ENCODE results near the gene SEC61B.

GRCh38 chr9:99193466-99193821 lies 28.6 kb upstream of the SEC61B start:
- TF ChIP-seq, protein P1, sequence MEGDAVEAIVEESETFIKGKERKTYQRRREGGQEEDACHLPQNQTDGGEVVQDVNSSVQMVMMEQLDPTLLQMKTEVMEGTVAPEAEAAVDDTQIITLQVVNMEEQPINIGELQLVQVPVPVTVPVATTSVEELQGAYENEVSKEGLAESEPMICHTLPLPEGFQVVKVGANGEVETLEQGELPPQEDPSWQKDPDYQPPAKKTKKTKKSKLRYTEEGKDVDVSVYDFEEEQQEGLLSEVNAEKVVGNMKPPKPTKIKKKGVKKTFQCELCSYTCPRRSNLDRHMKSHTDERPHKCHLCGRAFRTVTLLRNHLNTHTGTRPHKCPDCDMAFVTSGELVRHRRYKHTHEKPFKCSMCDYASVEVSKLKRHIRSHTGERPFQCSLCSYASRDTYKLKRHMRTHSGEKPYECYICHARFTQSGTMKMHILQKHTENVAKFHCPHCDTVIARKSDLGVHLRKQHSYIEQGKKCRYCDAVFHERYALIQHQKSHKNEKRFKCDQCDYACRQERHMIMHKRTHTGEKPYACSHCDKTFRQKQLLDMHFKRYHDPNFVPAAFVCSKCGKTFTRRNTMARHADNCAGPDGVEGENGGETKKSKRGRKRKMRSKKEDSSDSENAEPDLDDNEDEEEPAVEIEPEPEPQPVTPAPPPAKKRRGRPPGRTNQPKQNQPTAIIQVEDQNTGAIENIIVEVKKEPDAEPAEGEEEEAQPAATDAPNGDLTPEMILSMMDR (IDR thresholded peaks at IDR 0.05): no peak
- no peak for TF ChIP-seq POLR2A (IDR thresholded peaks at IDR 0.05)
